ENCODE measurements around the gene FRYL.

FRYL gene

GRCh38 chr4:48594180-48594579 lies 185.9 kb downstream of the FRYL start:
- DNase-seq (ENCODE audit: extremely low spot score): no peak
- POLR2A ChIA-PET: no interaction called here
- TF ChIP-seq CTCF (IDR thresholded peaks at IDR 0.05; ENCODE audit: control extremely low read depth, extremely low read depth, low read depth, missing control alignments): no peak
- CTCF ChIA-PET: no interaction called here

GRCh38 chr4:48591372-48591771 lies 188.7 kb downstream of the FRYL start:
- POLR2A ChIA-PET: no interaction called here
- TF ChIP-seq CTCF (IDR thresholded peaks at IDR 0.05; ENCODE audit: control extremely low read depth, extremely low read depth, low read depth, missing control alignments): no peak
- CTCF ChIA-PET: interaction anchor here (1.8 kb wide), 1 partner anchor 12 kb away, joined by 13 read pairs; no protein-coding TSS in a partner anchor
- no peak for DNase-seq (ENCODE audit: extremely low spot score)

- POLR2A ChIA-PET: no interaction called here
- TF ChIP-seq CTCF (IDR thresholded peaks at IDR 0.05; ENCODE audit: control extremely low read depth, extremely low read depth, low read depth, missing control alignments): no peak
- CTCF ChIA-PET: no interaction called here
- no peak for DNase-seq (ENCODE audit: extremely low spot score)
Observed at GRCh38 chr4:48590884-48591283, 189.2 kb downstream of the FRYL start.

GRCh38 chr4:48589098-48589445 lies 191.0 kb downstream of the FRYL start:
- CTCF ChIA-PET: no interaction called here
- TF ChIP-seq CTCF (IDR thresholded peaks at IDR 0.05; ENCODE audit: control extremely low read depth, extremely low read depth, low read depth, missing control alignments): no peak
- DNase-seq (ENCODE audit: extremely low spot score): no peak
- POLR2A ChIA-PET: no interaction called here

- no peak for DNase-seq (ENCODE audit: extremely low spot score)
- POLR2A ChIA-PET: no interaction called here
- no peak for TF ChIP-seq CTCF (IDR thresholded peaks at IDR 0.05; ENCODE audit: control extremely low read depth, extremely low read depth, low read depth, missing control alignments)
- CTCF ChIA-PET: interaction anchor here (0.6 kb wide), 1 partner anchor 60 kb away, joined by 3 read pairs; no protein-coding TSS in a partner anchor
Observed at GRCh38 chr4:48588230-48589097, 191.6 kb downstream of the FRYL start.

GRCh38 chr4:48585401-48585800 lies 194.7 kb downstream of the FRYL start:
- CTCF ChIA-PET: interaction anchor here (1.1 kb wide), 1 partner anchor 240 kb away, joined by 3 read pairs; no protein-coding TSS in a partner anchor
- DNase-seq (ENCODE audit: extremely low spot score): no peak
- TF ChIP-seq CTCF (IDR thresholded peaks at IDR 0.05; ENCODE audit: control extremely low read depth, extremely low read depth, low read depth, missing control alignments): no peak
- POLR2A ChIA-PET: no interaction called here
